OCI-M1 (cell line): ENCODE data around the gene RNF220.
A peak's percentile ranks its signal among the peaks of the same experiment; 100 is the strongest.

Experiments used
- DNase-seq: peaks from one replicate; lab custom pipeline; 2025; lab: John Stamatoyannopoulos, UW

RNF220 gene

DNA sequence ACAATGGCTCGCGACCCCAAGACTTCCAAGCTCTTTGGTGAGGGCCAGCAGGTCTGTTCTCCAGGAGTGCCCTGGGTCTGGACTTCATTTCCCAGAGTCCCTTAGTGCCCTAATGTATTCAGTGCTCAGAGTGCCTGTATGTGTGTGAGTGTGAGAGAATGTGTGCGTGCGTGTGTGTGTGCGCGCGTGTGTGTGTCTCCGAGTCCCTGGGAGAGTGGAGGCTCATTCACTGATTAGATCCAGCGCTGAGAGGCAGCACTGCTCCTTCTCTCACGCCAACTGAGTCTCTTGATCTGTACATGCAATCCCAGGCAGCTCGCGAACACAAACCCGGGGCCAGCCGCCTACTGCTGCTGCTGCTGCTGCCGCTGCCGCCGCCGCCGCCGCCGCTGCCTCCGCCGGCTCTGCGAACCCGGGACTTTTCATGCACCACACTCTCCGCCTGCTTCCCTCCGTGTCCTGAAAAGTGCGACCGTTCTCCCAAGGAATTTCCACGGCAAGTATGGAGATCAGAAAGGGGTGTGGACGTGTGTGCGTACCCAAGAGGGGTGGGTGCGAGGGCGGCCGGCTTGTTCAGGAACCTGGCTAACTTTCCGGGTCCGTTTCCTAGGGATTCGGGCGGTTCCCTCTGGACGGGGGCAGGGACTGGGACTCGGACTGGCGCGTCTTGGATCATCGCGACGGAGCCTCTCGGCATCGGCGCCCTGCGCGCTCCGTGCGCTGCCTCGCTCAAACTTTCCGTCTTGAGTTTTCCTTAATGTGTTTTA is at the start of gene RNF220:
TSS of gene RNF220 (plus strand) at position 225 of the 767 bp plus-strand sequence.
- peak; percentile 50 for DNase-seq

DNA sequence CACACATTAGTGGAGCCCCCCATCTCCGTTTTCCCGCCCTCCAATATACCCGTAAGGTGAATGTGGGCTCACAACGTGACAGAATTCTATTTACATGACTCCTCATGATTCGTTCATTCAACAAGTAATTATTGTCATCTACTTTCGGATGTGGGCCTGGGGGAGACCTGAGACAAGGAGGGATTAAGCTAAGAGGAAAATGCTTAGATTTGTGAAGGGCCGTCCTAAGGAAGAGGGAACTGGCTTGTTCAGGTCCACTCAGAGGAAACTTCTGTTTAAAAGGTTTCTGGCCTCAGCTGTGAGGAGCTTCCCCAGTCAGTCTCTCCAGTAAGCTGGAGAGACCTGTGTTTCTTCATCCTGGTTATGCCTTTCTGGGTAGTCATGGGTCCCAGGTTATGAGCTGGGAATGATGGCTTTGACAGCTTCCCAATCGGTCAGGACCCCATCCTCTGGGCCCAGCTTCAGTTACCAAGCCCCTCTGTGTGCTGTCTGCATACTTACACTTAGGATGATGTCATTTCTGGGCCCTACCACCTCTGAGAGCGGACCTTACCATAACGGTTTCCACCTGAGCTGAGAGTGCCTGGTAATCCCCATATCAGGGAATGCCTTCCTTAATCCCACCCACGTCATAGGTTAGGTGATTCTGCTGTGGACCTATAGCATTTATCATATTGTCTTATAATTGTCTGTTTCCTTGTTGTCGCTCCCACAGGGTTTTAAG is 49.3 kb upstream of the RNF220 start:
- DNase-seq = no peak

DNA sequence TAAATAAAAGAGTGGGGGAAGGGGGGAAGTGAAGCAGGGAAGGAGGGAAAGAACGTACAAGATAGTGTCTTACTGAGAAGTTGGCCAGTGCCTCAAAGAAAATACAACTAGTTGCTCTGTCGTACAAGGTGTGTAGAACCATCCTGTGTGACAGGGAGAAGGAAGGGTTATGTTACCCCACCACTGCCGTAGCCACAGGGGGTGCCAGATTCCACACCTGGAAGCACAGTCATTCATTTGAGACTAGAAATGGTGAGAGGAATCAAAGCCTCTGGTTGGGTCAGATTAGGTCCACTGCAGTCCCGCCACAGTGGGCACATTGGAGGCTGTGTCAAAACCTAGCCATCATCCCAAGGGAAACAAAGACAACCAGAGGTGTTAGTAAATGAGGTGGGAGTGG is 47.3 kb upstream of the RNF220 start:
- no peak for DNase-seq

DNA sequence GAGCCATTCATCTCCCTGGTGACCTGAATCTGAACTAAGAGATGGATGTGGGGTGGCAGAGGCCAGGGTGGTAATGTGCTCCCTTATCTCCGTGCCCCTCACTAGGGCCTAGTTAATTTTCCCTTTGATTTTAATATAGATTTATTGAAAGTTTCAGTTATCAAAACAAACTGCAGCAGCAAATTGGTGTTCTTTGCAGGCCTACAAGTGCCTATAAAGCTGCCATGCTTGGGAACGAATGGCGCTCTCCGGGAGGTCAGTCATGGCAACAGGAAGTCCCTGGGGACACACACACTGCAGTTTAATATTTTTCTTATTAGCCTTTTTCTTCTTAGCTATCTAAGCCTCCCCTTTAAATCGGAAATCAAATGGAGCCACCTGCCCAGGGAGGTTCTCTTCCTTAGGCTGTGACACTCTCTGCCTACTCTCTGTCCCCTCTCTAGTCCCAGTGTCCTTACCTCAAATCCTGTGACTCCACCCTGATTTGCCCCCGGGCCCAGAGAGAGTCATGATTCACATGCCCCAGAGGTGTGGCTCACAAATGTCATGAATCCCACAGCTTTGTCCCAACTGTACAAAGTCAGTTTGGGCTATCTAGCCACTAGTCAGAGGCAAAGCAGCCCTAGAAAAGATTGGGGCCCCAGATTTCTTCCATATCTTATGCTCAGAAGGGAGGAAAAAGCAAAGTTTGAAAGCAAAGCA is 45.7 kb upstream of the RNF220 start:
- DNase-seq = no peak

DNA sequence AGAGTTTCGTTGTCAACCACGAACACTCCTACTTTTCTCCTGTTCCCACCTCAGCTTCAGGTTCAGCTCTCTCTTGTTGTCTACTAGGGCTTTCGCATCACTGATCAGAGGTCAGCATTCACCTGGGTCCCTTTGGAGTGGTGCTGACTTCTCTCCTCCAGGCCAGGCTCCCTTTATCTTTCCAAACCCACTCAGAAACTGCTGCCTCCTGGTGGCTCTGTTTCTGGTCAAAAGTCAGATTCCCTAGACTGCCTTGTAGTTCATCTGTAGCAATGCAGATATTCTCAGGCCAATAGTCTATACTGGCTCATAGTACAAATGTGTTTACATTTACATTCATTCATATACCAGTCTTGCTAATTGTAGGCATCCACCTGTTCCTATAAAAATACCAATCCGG is 43.6 kb upstream of the RNF220 start:
- peak; percentile 38 for DNase-seq

DNA sequence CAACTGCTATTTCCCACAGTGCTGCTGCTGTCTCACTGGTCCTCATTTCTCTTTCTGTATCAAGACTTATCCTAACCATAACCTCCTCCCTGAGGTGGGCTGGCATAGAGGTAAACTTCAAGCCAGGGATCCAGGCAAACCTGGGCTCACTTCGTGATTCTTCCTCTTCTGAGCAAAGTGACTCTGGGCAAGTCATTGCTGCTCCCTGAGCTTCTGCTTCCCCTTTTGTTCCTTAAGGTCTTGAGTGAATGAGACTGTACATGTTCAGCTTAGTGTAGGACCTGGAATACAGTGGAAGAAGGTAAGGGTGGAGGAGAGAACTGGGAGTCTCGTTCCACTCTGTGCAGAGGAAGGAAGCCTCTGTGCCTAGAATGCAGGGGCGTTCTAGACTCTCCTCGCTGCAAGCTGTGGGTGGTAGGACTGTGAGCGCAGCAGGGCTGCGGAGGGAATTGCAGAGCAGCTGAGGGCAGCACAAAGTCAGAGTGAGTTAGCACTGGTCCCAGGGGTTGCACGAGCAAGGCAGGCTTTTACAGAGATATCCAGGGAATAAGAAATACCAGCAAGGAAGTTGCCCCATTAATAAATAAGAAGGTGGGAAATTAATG is 38.6 kb upstream of the RNF220 start:
- DNase-seq = no peak

DNA sequence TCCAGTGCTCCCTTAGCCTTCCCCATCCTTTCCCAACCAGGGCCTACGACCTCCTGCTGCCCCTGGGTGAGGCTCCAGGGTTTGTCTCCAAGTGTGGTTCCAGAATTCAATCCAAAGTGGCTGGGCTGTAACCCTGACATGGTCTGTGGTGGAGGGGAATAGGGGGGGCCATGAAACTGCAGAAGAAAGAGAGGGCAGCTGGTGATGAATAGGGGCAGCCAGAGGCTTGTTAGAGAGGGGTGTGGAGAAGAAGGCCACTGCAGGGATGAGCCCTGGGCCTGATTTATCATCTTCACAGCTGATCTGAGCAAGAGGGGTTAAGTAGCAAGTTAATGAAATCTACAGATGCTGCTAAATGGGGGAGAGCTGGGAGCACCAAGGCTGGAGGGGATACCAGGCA is 37.1 kb upstream of the RNF220 start:
- DNase-seq = no peak

DNA sequence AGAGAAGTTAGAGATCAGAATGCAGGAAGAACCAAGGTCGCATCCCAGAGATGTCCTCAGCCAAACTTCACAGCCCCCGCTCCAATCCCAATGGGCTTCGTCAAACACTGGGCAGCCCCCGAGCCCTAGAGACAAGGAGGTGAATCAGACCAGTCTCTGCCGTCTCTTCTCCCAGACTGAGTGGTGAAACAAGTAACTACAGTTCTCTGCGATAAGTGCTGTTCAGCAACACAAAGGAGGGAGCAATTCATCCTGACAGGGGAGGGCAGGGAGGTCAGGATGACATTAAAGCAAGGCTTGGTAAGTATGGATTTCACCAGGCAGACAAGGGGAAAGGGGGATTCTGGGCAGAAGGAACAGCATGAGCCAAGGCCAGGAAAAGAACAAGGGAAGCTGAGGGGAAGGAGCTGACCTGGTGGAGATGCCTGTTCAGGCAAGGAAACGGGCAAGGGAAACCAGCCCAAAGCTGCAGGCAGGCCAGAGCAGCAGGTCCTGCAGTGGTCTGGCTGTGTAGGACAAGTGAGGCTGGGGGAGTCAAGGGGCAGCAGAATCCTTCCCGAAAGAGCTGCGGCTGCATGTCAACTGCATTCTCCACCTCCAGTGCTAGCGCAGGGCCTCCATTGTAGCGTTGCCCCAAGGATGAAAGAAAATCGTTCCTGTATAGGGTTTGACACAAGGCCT is 36.4 kb upstream of the RNF220 start:
- no peak for DNase-seq

DNA sequence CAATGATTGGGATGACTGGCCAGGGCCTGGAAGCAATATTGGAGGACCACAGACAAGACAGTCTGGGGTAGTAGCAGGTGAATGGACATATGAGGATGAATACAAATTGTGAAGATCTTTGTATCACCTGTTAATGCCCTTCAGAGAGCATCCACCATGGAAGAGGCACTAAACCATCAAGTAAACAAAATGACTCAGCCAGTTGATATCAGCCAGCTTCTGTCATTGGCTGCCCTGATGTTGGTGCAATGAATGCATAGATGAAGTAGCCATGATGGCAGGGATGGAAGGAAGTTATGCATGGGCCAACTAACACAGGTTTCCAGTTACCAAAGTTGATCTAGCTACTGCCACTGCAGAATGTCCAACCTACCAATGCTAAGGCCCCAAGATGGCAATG is 33.8 kb upstream of the RNF220 start:
- no peak for DNase-seq

DNA sequence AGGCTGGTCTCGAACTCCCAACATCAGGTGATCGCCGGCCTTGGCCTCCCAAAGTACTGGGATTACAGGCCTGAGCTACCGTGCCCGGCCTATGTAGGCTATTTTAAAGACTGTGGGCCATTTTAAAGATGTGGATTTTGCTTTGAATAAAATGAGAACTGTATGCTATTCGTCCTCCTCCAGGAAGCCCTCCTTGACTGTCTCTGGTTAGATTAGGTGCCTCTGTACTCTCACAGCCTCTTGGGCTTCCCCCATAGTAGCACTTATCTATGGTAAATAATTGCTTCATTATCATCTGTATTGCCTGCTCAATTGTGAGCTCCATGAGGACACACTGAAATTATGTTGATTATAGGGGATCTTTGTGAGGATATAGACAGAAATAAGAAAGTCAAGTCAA is 29.5 kb upstream of the RNF220 start:
- no peak for DNase-seq

DNA sequence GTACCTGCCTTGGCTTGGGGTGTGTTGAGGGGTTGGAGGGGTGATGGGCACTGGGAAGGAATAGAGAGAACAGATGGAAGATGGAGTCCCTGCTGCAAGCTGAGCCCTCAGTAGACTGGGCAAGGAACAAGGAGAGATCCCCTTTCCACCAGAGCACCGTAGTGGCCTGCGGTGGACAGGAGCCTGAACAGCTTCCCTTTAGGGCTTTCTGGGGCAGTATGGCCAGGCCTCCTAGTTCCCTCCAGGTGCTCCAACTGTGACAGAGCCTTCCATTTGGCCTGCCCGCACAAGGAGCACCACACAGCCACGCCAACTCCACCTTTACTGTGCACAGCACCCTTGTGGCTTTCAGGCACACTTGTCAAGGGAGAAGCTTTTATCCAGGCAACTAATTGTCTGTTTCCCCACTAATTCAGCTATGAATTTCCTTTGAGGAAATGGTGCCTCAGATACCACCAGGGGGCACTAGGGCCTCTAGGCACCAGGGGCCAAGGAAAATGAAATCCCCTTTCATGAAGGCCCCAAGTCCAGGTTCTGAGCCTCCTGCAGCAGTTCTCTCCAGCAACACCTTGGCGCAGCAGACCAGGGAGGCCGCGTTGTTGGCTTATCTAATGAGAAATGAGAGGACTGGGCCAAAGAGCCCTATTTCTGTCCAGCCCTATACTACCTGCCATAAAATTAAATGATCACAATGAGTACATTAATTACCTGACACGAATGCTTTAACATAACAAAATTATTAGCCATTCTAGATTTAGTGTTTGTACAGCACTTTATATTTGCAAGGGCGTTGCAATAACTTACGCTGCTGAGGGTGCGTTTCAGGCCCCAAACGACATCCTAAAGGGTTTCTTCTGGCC is 26.9 kb upstream of the RNF220 start:
- DNase-seq = peak; percentile 80

DNA sequence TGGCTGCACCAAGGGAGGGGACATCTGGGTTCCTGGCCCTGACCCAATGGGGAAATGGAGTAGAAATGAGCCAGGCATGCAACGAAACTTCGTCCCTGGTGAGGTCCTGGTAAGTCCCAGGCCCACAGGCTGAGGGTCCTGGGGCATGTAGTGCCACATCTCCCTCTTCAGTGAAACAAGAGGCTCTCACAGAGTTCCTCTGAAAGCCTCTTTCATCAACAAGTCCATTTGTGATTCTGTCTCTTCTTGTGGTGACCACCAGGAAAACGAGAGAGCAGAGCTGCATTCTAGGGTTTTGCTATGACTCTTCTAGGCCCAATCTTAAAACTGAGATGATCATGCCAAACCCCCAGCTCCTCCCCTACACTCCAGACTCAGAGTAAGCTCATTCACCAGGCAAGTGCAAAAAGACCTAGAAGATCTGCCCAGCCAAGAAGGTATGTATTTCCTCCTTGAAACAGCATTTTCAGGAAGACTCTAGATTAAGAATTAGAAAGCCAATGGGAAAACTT is 24.3 kb upstream of the RNF220 start:
- no peak for DNase-seq

DNA sequence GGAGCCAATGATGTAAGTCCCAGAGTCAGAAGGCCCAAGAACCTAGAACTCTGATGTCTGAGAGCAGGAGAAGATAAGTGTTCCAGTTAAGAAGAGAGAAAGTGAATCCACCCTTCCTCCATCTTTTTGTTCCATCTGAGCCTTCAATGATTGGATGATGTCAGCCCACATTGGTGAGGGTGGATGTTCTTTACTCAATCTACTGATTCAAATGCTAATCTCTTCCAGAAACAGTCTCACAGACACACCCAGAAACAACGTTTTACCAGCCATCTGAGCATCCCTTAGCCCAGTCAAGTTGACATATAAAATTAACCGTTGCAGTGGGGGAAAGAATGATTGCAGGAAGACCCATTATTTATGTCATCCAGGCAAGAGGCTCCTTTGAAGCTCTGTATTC is 16.5 kb upstream of the RNF220 start:
- no peak for DNase-seq

DNA sequence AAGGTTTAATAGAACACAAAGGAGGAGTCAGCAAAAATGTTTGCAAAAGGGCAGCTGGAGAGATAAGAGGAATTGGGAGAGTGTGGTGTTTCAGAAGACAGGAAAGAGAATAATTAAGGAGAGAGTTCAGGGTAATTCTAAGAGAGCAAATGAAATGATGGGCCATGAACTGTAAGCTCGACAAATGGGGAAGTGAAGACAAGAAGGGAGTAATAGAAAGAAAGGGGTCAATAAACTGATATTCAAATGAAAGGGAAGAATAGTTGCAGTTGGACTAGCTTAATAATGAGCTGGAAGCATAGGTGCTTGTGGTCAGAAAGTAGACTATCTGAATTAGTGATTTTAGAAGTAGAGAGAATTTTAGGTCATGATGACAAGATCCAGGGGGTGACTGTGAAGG is 15.6 kb upstream of the RNF220 start:
- DNase-seq = no peak

DNA sequence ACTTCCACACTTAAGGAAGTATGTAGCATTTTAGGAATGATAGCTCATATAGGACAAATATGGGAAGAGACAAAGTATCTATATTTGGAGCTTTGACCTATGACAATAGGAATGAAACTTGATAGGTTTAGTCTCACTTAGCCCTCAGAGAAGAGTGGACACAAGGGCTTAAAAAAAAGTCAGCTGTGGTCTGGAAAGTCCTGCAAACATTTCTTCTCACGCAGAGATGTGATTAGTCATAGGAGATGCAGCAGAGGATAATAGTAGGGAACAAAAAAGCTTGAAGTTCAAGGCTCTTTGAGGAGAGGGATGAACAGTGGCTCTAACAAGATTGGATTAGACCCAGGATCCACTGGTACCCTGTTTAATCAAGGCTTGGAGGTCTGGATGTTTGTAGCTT is 14.8 kb upstream of the RNF220 start:
- DNase-seq = peak; percentile 37

DNA sequence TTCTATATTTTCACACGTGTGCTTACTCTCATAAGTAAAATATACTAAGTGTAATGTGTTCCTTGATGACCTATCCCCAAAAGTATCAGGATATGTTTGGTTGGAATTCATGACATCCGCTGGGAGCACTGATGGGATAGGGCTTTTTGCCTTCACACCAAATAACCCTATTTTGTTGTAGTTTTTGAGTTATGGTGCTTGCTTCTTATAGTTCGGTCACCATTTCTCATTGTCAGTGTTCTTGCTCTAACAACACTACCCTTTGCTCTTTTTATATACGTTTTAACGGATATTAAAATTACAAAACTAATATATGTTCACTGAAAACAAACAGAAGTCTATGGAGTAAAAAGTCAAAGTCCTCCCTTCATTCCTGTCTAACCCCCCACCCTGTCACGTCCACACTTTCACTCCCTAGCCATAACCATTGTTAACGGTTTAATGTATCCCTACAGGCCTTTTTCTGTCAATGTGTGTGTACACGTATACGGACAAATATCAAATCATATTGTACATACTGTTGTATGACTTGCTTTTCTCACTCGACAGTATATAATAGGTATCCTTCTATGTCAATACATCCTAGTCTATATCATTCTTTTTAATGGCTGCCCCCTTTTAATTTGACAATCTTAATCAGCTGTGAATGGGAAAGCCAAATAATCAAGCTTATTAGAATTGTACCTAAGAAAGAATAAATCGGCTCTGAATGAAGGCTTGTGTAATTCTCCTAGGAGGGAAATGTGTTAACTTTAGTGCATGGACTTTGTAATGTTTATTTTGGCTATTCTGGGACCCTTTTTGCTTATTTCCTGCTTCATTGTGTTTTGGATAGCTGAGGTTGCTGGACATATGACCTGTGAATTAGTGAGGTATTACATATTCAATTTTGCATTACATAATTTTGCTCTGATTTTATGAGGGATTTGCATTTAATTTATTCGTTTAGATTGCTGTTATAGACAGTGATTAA is 3.5 kb upstream of the RNF220 start:
- DNase-seq = no peak

DNA sequence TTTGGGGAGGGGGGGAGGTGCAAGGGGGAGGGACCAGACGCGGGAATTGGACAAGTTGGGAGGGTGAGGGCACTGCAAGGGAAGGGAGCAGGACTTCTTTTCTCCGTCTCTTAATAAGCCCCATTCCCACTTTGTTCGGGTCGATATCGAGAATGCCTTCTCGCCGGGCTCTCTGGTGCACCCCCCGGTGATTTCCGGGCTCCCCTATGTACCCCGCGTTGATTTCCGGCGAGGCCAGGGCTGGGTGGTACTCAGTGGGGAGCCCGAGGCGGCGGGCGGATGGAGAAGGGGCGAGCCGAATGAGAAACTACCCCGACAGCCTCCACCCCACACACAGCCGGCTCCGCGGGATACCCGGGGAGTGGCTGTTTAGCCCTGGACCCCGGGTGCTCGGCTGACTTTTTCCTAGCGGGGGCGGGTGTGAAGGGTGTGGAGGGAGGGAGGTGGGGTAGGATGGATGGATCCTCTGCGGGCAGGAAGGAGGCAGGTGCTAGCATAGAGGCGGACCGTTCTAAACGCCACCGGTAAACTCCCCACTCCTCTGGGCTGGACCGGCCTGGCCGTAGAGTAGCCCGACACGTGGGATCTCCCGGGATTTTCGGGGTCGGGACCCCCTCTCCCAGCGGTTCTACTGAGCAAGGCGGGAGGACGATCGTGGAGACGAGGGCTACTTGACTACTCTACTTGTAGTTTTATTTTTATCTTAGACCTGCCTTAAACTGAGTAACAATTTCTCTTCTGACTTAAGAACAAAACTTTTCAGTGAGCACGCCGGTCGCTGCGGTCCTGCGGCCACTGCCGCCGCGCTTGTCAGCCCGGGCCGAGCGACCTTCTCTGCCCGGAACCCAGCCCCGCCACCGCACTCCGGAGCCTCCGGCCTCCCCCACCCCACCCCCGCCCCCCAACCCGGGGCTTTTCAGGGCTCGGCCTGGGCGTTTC is 1.0 kb downstream of the RNF220 start:
- DNase-seq = no peak

DNA sequence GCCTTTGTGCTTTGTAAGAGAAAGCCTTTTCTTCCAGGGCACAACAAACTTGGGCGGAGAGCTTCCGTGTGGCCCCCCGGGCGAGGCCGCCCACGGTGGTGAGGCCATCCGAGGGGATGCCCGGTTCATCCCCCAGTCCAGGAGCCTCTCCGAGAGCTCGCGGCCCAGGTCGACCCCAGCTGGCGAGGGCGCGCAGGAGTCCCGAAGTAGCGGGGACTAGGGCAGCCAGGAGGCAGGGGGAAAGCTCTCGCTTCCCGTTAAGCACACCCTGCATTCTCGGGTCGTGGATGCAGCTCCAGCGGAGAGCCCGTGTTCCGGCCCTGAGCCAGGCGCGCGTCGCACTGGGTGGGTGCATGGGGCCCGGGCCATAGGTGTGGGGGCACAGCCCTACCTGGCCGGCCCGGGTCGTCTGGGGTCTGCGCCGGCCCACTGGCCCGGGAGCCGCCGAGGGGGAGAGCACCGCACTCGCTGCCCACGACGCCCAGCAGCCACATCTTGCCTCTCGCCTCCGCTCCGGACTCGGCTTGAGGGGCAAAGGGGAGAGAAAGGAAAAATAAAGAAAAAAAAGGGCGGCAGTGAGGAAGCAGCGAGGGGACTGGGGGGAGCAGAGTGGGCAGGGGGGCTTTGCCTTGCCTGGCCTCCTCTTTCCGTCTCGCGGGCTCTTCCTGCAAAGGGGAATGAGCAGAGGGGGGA is 1.8 kb downstream of the RNF220 start:
- no peak for DNase-seq
